Activated naive CD8-positive, alpha-beta T cell (primary cell): ENCODE data around the gene ERICH6B.
"Not testable (repeated sequence)": the region's sequence is repeated elsewhere in the genome, so short reads cannot be mapped to it uniquely, and the experiment has no call there.

Source experiments
- H3K27ac Mint-ChIP-seq: one replicate; pipeline ENCODE4 v1.8.0; 2021; ENCODE audit warnings: mixed read lengths
- H3K27me3 Mint-ChIP-seq: one replicate; pipeline ENCODE4 v1.8.0; 2021; ENCODE audit warnings: mixed read lengths
- H3K36me3 Mint-ChIP-seq: one replicate; pipeline ENCODE4 v1.8.0; 2021; ENCODE audit warnings: mixed read lengths
- H3K4me1 Mint-ChIP-seq: one replicate; pipeline ENCODE4 v1.8.0; 2021; ENCODE audit warnings: low read depth, mixed read lengths
- H3K4me3 Mint-ChIP-seq: one replicate; pipeline ENCODE4 v1.8.0; 2021; ENCODE audit warnings: mild to moderate bottlenecking, mixed read lengths
- H3K9me3 Mint-ChIP-seq: one replicate; pipeline ENCODE4 v1.8.0; 2021; ENCODE audit warnings: low read depth, mixed read lengths

ERICH6B gene

GRCh38 chr13:45615501-45616101 lies at the start of gene ERICH6B:
Gene ERICH6B (minus strand): TSS chr13:45615739. CDS start chr13:45597005, 18,734 bp downstream.
- Mint-ChIP-seq H3K4me3 (no peak within 1 kb of the TSS), H3K27ac (no peak within 1 kb of the TSS), H3K4me1 (peaks cover 6% of the 10 kb centered on the region), H3K36me3 (peaks cover 4% of the 10 kb centered on the region), H3K27me3 (peaks cover 34% of the 10 kb centered on the region), H3K9me3 (no peaks in the 10 kb centered on the region)

GRCh38 chr13:45662903-45663302 lies 47.4 kb upstream of the ERICH6B start:
- not testable (repeated sequence) for H3K36me3 Mint-ChIP-seq, H3K4me3 Mint-ChIP-seq, H3K27ac Mint-ChIP-seq, H3K9me3 Mint-ChIP-seq, H3K4me1 Mint-ChIP-seq, H3K27me3 Mint-ChIP-seq

GRCh38 chr13:45662162-45662561 lies 46.6 kb upstream of the ERICH6B start:
- H3K36me3 Mint-ChIP-seq = peaks cover 2% of the 10 kb centered on the region
- peaks cover 5% of the 10 kb centered on the region for H3K9me3 Mint-ChIP-seq
- no peaks in the 10 kb centered on the region for H3K27me3 Mint-ChIP-seq
- no peaks in the 10 kb centered on the region for H3K4me1 Mint-ChIP-seq
- no peak overlapping the region for H3K27ac Mint-ChIP-seq
- no peak overlapping the region for H3K4me3 Mint-ChIP-seq

- not testable (repeated sequence) for H3K4me1 Mint-ChIP-seq, H3K27ac Mint-ChIP-seq, H3K27me3 Mint-ChIP-seq, H3K9me3 Mint-ChIP-seq, H3K4me3 Mint-ChIP-seq, H3K36me3 Mint-ChIP-seq
These were observed 44.9 kb upstream of the ERICH6B start for GRCh38 chr13:45660458-45660857.

GRCh38 chr13:45659536-45659935 lies 44.0 kb upstream of the ERICH6B start:
- H3K4me1 Mint-ChIP-seq = no peaks in the 10 kb centered on the region
- H3K4me3 Mint-ChIP-seq = no peak overlapping the region
- peaks cover 2% of the 10 kb centered on the region for H3K36me3 Mint-ChIP-seq
- no peak overlapping the region for H3K27ac Mint-ChIP-seq
- H3K27me3 Mint-ChIP-seq = no peaks in the 10 kb centered on the region
- H3K9me3 Mint-ChIP-seq = peaks cover 10% of the 10 kb centered on the region

GRCh38 chr13:45658586-45659235 lies 43.2 kb upstream of the ERICH6B start:
- no peaks in the 10 kb centered on the region for H3K27me3 Mint-ChIP-seq
- peaks cover 2% of the 10 kb centered on the region for H3K36me3 Mint-ChIP-seq
- H3K9me3 Mint-ChIP-seq = peaks cover 10% of the 10 kb centered on the region
- H3K4me3 Mint-ChIP-seq = no peak overlapping the region
- no peaks in the 10 kb centered on the region for H3K4me1 Mint-ChIP-seq
- peak overlapping the region; percentile 37 for H3K27ac Mint-ChIP-seq

- Mint-ChIP-seq H3K27me3 (no peaks in the 10 kb centered on the region), H3K9me3 (peaks cover 4% of the 10 kb centered on the region), H3K4me3 (no peak overlapping the region), H3K4me1 (no peaks in the 10 kb centered on the region), H3K36me3 (no peaks in the 10 kb centered on the region), H3K27ac (no peak overlapping the region)
These were observed 39.3 kb upstream of the ERICH6B start for GRCh38 chr13:45654633-45655349.

- not testable (repeated sequence) for H3K4me1 Mint-ChIP-seq, H3K27ac Mint-ChIP-seq, H3K4me3 Mint-ChIP-seq, H3K9me3 Mint-ChIP-seq
- Mint-ChIP-seq H3K27me3 (peaks cover 10% of the 10 kb centered on the region), H3K36me3 (peaks cover 12% of the 10 kb centered on the region)
These were observed 29.7 kb upstream of the ERICH6B start for GRCh38 chr13:45645263-45645662.

- H3K4me3 Mint-ChIP-seq, H3K4me1 Mint-ChIP-seq, H3K9me3 Mint-ChIP-seq, H3K27ac Mint-ChIP-seq: not testable (repeated sequence)
- peaks cover 18% of the 10 kb centered on the region for H3K27me3 Mint-ChIP-seq
- peaks cover 12% of the 10 kb centered on the region for H3K36me3 Mint-ChIP-seq
These were observed 26.6 kb upstream of the ERICH6B start for GRCh38 chr13:45642159-45642558.

- not testable (repeated sequence) for H3K9me3 Mint-ChIP-seq, H3K4me1 Mint-ChIP-seq
- H3K27me3 Mint-ChIP-seq = peaks cover 10% of the 10 kb centered on the region
These were observed 19.8 kb upstream of the ERICH6B start for GRCh38 chr13:45635291-45635690.

GRCh38 chr13:45630791-45631190 lies 15.3 kb upstream of the ERICH6B start:
- Mint-ChIP-seq H3K4me3 (no peak overlapping the region), H3K27ac (no peak overlapping the region), H3K9me3 (no peaks in the 10 kb centered on the region), H3K36me3 (no peaks in the 10 kb centered on the region), H3K4me1 (no peaks in the 10 kb centered on the region), H3K27me3 (peaks cover 3% of the 10 kb centered on the region)

More at GRCh38 chr13:45635291-45635690, 19.8 kb upstream of the ERICH6B start:
- H3K4me3 Mint-ChIP-seq, H3K27ac Mint-ChIP-seq, H3K36me3 Mint-ChIP-seq: not testable (repeated sequence)

GRCh38 chr13:45629940-45630339 lies 14.4 kb upstream of the ERICH6B start:
- Mint-ChIP-seq H3K27ac (no peak overlapping the region), H3K4me1 (no peaks in the 10 kb centered on the region), H3K9me3 (no peaks in the 10 kb centered on the region), H3K36me3 (no peaks in the 10 kb centered on the region), H3K4me3 (no peak overlapping the region), H3K27me3 (peaks cover 3% of the 10 kb centered on the region)

GRCh38 chr13:45628094-45628493 lies 12.6 kb upstream of the ERICH6B start:
- Mint-ChIP-seq H3K36me3 (no peaks in the 10 kb centered on the region), H3K27ac (no peak overlapping the region), H3K4me1 (no peaks in the 10 kb centered on the region), H3K9me3 (no peaks in the 10 kb centered on the region), H3K27me3 (peaks cover 4% of the 10 kb centered on the region), H3K4me3 (no peak overlapping the region)

- Mint-ChIP-seq H3K27me3 (peaks cover 4% of the 10 kb centered on the region), H3K36me3 (no peaks in the 10 kb centered on the region), H3K4me1 (no peaks in the 10 kb centered on the region), H3K27ac (no peak overlapping the region), H3K4me3 (no peak overlapping the region), H3K9me3 (no peaks in the 10 kb centered on the region)
These were observed 12.1 kb upstream of the ERICH6B start for GRCh38 chr13:45627656-45628055.

GRCh38 chr13:45626731-45627374 lies 11.3 kb upstream of the ERICH6B start:
- peaks cover 2% of the 10 kb centered on the region for H3K27me3 Mint-ChIP-seq
- no peak overlapping the region for H3K27ac Mint-ChIP-seq
- no peaks in the 10 kb centered on the region for H3K4me1 Mint-ChIP-seq
- H3K9me3 Mint-ChIP-seq = no peaks in the 10 kb centered on the region
- no peaks in the 10 kb centered on the region for H3K36me3 Mint-ChIP-seq
- H3K4me3 Mint-ChIP-seq = no peak overlapping the region
